Measurements from ENCODE around the gene TP53RK. TPM values are rescaled to one million over a fixed set of nuclear protein-coding genes. Genes with fewer than 3 reads are reported as not detected.

TP53RK gene
- total RNA-seq, 1 donor from 2014 or later: 17.3 TPM

DNA sequence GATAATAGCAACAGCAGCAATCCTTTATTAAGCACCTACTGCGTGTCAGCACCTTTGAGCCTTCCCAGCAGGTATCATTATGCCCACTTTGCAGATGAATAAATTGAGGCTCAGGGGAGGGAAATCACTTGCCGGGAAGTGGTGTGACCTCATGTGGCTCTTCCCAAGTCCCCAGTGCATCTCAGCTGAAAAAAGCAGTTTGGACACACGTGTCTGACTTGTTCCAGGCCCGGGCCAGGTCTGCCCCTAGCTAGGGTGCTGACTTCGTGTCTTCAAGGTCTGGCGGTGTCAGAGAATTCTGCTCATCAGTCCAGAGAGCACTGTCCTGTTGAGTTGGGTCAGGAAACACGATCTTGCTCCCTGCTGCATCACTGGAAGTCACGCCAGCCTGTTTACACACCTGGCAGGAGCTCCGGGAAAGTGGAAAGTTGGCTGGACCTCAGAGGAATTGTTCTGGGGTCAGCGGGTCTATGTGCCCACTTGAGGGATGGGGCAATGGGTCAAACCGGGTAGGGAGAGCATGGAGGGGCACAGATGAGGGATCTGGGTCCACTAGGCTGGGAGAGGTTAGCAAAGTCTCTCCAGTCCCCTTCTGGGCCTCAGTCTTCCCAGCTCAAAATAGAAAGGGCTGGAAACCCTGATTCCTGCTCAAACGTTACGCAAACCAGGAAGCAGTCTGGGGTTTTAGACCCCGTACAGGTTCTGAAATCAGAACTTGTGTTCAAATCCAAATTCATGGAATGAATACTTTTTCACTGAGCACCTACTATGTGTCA is 48.5 kb downstream of the TP53RK start:
- intact Hi-C loops (cut with micrococcal nuclease): no loop called here

- intact Hi-C loops (cut with micrococcal nuclease): no loop called here
Observed at GRCh38 chr20:46640044-46640443, 49.2 kb downstream of the TP53RK start.

DNA sequence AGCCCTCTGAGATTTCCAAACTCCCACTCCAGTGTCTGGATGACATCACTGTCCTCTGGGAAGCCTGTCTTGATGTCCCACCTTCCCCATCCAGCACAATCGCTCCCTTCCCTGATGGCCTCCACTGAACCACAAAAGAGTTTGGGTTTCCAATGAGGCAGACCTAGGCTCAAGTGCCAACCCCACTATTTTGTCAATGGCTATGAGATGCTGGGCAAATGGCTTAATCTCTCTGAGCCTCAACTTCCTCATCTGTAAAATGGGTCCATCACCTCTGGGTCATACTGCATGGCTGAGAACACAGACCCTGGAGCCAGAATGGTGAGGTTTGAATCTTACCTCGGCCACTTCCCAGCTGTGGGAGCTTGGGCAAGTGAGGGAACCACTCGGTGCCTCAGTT is 49.7 kb downstream of the TP53RK start:
- intact Hi-C loops (cut with micrococcal nuclease): no loop called here

DNA sequence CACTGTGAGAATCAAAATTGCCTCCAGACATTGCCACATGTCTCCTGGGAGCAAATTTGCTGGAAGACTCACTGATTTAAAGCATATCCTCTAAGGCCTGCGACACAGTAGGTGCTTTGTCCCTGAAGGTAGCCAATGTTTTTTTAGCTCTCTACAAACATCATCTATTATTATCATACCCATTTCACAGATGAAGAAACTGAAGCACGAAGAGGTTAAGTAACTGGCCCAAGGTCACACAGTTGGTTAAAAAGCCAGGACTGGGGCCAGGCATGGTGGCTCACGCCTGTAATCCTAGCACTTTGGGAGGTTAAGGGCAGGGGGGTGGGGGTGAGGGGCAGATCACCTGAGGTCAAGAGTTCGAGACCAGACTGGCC is 50.4 kb downstream of the TP53RK start:
- intact Hi-C loops (cut with micrococcal nuclease): no loop called here

- intact Hi-C loops (cut with micrococcal nuclease): no loop called here
Observed at GRCh38 chr20:46638134-46638897, 50.9 kb downstream of the TP53RK start.

DNA sequence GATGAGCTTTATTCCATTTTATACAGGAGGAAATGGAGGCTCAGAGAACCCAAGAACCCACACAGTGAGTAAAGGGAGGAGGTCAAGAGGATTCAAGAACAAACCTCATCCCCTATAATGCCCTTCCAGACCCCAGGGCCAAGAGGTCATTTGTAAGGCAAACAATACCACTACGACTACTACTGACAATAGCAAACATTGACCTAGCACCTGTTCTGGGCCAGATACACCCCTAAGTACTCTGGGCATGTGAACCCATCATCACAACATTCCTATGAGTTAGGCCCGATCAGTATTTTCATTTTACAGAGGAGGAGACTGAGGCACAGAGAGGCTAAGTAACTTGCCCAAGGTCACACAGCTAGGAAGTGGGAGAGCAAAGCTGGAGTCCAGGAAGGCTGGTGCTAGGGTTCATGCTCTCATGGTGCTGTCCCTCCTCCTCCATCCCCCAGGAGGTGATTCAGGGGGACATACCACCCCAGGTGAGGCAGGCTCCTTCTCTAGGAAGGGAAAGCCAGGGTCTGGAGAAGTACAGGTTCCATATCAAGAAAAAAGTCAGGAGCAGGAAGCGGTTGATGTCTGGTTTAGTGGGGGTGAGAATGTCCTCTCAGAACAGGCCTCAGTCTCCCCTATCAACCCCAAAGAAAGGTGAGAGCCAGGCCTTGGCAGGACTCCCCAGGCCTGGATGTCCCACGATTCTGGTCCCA is 51.7 kb downstream of the TP53RK start:
- intact Hi-C loops (cut with micrococcal nuclease): no loop called here

DNA sequence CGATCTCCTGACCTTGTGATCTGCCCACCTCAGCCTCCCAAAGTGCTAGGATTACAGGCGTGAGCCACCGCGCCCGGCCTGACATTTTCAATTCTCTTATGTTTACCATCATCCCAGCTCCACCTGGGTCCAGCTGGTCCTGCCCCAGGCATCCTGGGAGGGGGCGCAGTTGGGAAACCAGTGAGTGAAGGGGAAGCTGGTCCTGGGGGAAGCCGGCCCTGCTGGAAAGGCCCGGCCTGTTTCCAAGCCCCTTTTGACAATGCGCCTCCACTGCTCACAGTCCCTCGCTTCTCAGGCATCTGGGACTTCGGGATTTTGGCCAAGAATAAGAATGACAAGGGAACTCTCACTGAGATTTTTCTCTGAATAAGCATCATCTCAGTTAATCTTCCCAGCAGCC is 52.2 kb downstream of the TP53RK start:
- intact Hi-C loops (cut with micrococcal nuclease): no loop called here

- intact Hi-C loops (cut with micrococcal nuclease): no loop called here
Observed at GRCh38 chr20:46636514-46636913, 52.7 kb downstream of the TP53RK start.

- intact Hi-C loops (cut with micrococcal nuclease): no loop called here
Observed at GRCh38 chr20:46635514-46636136, 53.6 kb downstream of the TP53RK start.

DNA sequence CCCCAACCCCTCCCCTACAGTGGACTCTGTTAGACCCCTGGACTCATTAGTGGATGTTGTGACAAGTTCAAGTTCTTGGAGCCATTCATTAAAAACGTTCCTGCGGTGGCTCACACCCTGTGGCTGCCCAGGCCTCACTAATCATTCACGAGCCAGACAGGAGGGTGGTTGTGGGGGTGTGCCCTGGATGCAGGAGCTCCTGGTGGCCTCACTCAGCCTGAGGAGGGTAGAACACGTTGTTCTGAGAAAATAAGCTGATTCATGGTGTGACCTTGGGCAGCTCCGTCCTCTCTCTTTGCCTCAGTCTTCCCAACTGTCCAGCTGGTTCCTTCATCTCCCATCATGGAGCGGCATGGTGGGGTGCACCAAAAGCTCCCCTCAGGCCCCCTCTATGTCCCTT is 54.7 kb downstream of the TP53RK start:
- intact Hi-C loops (cut with micrococcal nuclease): no loop called here

Other genes with a start within 250 kb of the TP53RK start
- 1.3 and 1.6 TPM in 2 replicates for gene ZNF334, start 175.9 kb downstream of the TP53RK start, total RNA-seq
- gene OCSTAMP, start 138.8 kb downstream of the TP53RK start, total RNA-seq: 0.17 TPM in 1 of 2 replicates, not detected in the other
- gene SLC13A3, start 38.0 kb downstream of the TP53RK start, total RNA-seq: 0.12 and 0.17 TPM in 2 replicates
- not detected in 2 replicates for gene SLC2A10, start 20.2 kb upstream of the TP53RK start, total RNA-seq
- not detected in 2 replicates for gene EYA2, start 205.4 kb upstream of the TP53RK start, total RNA-seq

Measured in T-helper 1 cell treated with Interleukin-12 subunit alpha and Interleukin-12 subunit beta and Interleukin-4 antibody, amounts not matched to agents 30 ng/mL and 1 ng/mL, for 36 hours (primary cell).